Calu3 (cell line): ENCODE measurements around the gene FN3KRP. TPM values are rescaled to one million over a fixed set of nuclear protein-coding genes. Genes with fewer than 3 reads are reported as not detected.

Experiments
- BruUV-seq: library from RNA; stranded (reverse); fragments of 400-500 nt; replicated peaks from 2 replicates; lab custom pipeline; 2021; lab: Mats Ljungman, UMichigan
- CTCF ChIA-PET: fragments of 300-600 bp; sonication (Branson Sonifier 250); formaldehyde crosslinking; loops from one replicate; lab custom pipeline; 2022; ENCODE audit warnings: antibody characterized with exemption; lab: Charles Lee
- DNase-seq: peaks from one replicate; pipeline ENCODE4 v3.0.0; 2022
- H3K27ac Mint-ChIP-seq: one replicate; pipeline ENCODE4 v1.8.0; 2022; ENCODE audit warnings: mixed read lengths; ENCODE audit not compliant: unreplicated experiment
- H3K27me3 Mint-ChIP-seq: one replicate; pipeline ENCODE4 v1.8.0; 2022; ENCODE audit warnings: mixed read lengths; ENCODE audit not compliant: unreplicated experiment
- H3K36me3 Mint-ChIP-seq: one replicate; pipeline ENCODE4 v1.8.0; 2022; ENCODE audit warnings: mild to moderate bottlenecking, moderate library complexity, mixed read lengths; ENCODE audit not compliant: insufficient read depth, unreplicated experiment
- H3K4me1 Mint-ChIP-seq: one replicate; pipeline ENCODE4 v1.8.0; 2022; ENCODE audit warnings: mild to moderate bottlenecking, low read depth, mixed read lengths; ENCODE audit not compliant: unreplicated experiment
- H3K4me3 Mint-ChIP-seq: one replicate; pipeline ENCODE4 v1.8.0; 2022; ENCODE audit warnings: mild to moderate bottlenecking, low read depth, moderate library complexity, mixed read lengths; ENCODE audit not compliant: unreplicated experiment
- H3K9me3 Mint-ChIP-seq: one replicate; pipeline ENCODE4 v1.8.0; 2022; ENCODE audit warnings: low read depth, mixed read lengths; ENCODE audit not compliant: unreplicated experiment
- intact Hi-C: fragments of 100-400 bp; cut with micrococcal nuclease; formaldehyde crosslinking; loops from one replicate; pipeline ENCODE4 v1.10.0; 2022; ENCODE audit not compliant: unreplicated experiment
- total RNA-seq: library from RNA; stranded (reverse); gene quantifications from 2 replicates; pipeline ENCODE4 v1.2.3, GENCODE V29; 2022
- TF ChIP-seq, protein P1 (sequence below): fragments of 200-600 bp; IDR thresholded peaks from one replicate; pipeline ENCODE4 v1.8.0; 2022; ENCODE audit warnings: antibody characterized with exemption; ENCODE audit not compliant: unreplicated experiment

FN3KRP gene
- total RNA-seq, 1 experiment from 2014 or later = 49.9 TPM

DNA sequence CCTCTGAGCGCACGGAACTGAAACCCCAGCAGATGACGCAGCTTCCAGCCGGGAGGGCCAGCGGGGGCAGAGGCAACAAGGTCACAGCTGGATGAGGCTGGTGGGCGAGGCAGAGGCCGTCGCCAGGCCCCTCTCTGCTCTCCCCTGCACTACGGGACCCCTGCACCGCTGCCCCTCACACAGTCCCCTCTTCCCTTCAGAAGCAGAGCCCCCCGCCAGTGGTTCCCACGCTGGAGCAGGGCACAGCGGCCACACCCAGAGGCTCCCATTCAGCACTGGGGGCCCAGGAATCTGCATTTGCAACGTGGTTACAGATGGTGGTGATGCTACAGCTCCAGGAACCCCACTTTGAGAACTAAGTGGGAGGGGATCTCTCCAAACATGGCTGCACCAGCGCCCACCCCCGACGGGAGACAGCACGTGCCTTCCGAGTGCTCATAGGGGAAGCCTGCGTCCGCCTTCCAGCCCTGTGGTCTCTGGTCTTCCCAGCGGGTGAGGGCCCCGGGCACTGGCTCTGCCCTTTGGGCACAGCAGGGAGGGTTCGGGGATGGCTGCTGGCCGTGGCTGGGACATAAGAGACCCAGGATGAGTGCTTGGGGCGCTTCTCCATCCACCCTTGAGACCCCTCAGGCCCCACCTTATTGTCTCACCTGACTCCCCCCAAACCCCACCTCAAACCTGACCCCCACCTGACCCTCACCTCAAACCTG lies 13.3 kb upstream of the FN3KRP start:
- H3K4me1 Mint-ChIP-seq = peaks cover 19% of the 10 kb centered on the region
- BruUV-seq = no TSS peak
- no peak for DNase-seq
- H3K27ac Mint-ChIP-seq = no peak overlapping the region
- no peak overlapping the region for H3K4me3 Mint-ChIP-seq
- H3K36me3 Mint-ChIP-seq = peaks cover 15% of the 10 kb centered on the region
- TF ChIP-seq, protein P1, sequence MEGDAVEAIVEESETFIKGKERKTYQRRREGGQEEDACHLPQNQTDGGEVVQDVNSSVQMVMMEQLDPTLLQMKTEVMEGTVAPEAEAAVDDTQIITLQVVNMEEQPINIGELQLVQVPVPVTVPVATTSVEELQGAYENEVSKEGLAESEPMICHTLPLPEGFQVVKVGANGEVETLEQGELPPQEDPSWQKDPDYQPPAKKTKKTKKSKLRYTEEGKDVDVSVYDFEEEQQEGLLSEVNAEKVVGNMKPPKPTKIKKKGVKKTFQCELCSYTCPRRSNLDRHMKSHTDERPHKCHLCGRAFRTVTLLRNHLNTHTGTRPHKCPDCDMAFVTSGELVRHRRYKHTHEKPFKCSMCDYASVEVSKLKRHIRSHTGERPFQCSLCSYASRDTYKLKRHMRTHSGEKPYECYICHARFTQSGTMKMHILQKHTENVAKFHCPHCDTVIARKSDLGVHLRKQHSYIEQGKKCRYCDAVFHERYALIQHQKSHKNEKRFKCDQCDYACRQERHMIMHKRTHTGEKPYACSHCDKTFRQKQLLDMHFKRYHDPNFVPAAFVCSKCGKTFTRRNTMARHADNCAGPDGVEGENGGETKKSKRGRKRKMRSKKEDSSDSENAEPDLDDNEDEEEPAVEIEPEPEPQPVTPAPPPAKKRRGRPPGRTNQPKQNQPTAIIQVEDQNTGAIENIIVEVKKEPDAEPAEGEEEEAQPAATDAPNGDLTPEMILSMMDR = no peak
- H3K27me3 Mint-ChIP-seq = no peaks in the 10 kb centered on the region
- CTCF ChIA-PET = interaction anchor here (0.6 to 0.8 kb wide), 2 partner anchors 13 to 33 kb away, joined by 4 to 6 read pairs; partner anchors contain the start of gene FN3KRP
- no peaks in the 10 kb centered on the region for H3K9me3 Mint-ChIP-seq
- intact Hi-C loops = loop anchor here (10.0 kb wide), 1 partner anchor 48 kb away; no protein-coding TSS in a partner anchor

DNA sequence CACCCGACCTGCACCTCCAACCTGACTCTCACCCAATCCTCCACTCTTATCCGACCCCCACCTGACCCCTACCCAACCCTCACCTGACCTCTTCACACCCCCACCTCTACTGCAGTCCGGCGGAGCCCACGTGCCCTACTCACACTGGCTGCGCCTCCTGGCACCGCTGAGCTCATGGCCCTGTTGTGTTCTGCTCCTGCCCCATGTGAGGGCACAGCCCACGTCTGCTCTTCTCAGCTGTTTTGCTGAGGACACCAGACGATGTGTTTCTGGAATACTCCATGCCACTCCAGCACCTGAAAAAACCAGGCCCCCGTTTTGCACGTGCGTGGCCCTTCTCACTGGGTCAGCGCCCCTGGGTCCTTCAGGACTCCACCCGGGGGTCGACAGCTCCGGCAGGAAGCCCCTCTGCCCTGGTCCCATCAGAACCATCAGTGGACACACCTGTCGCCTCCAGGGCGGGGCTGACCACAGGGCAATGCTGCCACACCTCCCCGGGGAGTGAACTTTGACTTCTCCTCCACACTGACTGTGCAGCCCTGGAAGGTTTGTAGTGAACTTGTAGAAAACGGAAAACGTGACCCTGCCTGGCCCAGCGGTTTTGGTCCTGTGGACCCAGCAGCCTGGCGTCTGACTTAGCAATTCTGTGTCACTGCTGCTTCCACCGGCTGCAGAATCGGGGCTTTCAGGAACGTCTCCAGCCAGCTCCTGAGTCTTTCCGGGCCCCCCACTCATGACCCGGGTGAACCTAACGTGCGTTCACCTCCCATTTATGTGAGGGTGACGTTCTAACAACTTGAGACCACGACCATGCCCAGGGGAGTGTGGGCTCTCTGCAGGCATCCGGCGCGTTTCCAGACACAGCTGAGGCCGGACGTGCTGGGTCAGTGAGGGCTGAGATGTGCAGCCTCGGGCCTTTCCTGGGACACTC lies 12.3 kb upstream of the FN3KRP start:
- intact Hi-C loops = loop anchor here (10.0 kb wide), 1 partner anchor 49 kb away; no protein-coding TSS in a partner anchor
- DNase-seq = peak; percentile 28
- Mint-ChIP-seq H3K27ac (no peak overlapping the region), H3K36me3 (peaks cover 6% of the 10 kb centered on the region), H3K4me3 (no peak overlapping the region), H3K4me1 (peaks cover 18% of the 10 kb centered on the region), H3K27me3 (no peaks in the 10 kb centered on the region), H3K9me3 (no peaks in the 10 kb centered on the region)
- BruUV-seq = no TSS peak
- TF ChIP-seq, protein P1 = no peak
- CTCF ChIA-PET = interaction anchor here (0.6 kb wide), 1 partner anchor 97 kb away, joined by 3 read pairs; no protein-coding TSS in a partner anchor

DNA sequence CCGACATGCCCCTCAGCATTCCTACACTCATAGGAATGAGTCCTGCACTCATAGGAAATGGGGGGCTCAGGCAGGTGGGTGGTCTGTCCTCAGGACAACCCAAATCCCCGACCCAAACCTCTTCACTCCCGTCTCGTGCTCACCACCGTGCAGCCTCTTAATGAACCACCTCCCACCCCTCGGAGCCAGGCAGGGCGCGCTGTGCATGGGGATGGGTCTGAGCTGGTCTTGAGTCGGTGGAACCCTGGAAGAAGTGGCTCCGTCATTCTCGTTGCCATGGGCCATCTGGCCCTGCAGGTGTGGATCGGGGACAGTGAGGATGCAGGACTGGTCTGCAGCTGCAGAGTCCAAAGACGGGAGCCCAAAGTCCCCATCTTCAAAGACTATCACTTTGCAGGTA lies 11.6 kb upstream of the FN3KRP start:
- intact Hi-C loops = loop anchor here (10.0 kb wide), 1 partner anchor 50 kb away; no protein-coding TSS in a partner anchor
- Mint-ChIP-seq H3K36me3 (no peaks in the 10 kb centered on the region), H3K4me1 (peaks cover 11% of the 10 kb centered on the region), H3K27me3 (no peaks in the 10 kb centered on the region), H3K27ac (no peak overlapping the region), H3K9me3 (no peaks in the 10 kb centered on the region), H3K4me3 (no peak overlapping the region)
- no TSS peak for BruUV-seq
- DNase-seq = no peak
- CTCF ChIA-PET = no interaction called here
- TF ChIP-seq, protein P1 = no peak

DNA sequence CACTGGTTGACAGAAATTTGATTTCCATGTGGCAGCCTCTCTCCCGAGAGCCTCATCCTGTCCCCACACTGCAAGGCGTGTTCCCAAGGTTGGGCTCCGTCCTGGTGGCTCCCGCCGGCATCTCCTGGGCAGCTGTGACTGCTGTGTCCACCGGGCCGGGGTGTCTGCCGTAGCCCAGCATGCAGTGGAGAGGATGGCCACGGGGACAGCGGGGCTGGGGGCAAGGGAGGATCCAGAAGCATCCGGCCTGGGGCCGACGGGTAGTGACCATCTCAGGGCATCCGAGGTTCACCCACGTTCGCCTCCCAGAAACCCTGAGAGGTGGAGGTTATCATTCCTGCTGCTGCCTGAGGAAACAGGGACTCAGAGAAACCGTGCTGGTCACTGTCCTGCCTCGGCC lies 10.8 kb upstream of the FN3KRP start:
- Mint-ChIP-seq H3K36me3 (no peaks in the 10 kb centered on the region), H3K4me3 (no peak overlapping the region), H3K27ac (no peak overlapping the region), H3K4me1 (peaks cover 11% of the 10 kb centered on the region), H3K27me3 (no peaks in the 10 kb centered on the region), H3K9me3 (no peaks in the 10 kb centered on the region)
- DNase-seq = no peak
- intact Hi-C loops = loop anchor here (10.0 kb wide), 1 partner anchor 51 kb away; no protein-coding TSS in a partner anchor
- CTCF ChIA-PET = no interaction called here
- BruUV-seq = no TSS peak
- TF ChIP-seq, protein P1 = no peak
